GM12872 (cell line): ENCODE data around the gene FAM13A.

ENCODE experiments used
- TF ChIP-seq, protein P1 (sequence below): IDR thresholded peaks from 3 replicates; pipeline ENCODE4 v1.5.1; 2011; ENCODE audit warnings: low read depth, mild to moderate bottlenecking, low read length, moderate library complexity; ENCODE audit not compliant: insufficient read depth

The FAM13A gene

DNA sequence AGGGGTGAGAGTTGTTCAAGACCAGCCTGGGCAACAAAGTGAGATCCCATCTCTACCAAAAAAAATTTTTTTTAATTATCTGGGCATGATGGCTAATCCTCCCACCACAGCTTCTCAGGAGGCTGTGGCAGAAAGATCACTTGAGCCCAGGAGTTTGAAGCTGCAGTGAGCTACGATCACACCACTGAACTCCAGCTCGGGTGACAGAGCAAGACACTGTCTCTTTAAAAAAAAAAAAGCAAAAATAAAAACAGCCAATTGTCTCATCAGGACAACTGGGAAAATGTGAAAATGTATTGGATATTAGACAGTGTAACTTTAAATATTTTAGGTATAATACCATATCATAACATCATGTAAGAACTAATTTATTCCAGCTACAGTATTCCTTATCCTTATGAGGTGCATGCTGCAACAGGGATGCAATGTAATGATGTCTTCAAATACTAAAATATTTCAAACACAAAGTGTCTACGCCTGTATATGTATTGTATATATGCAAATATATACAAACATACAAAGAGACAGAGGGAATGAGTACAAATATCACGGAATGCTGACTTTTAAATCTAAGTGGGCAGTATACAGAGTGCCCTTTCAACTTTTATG lies 17.2 kb downstream of the FAM13A start:
- TF ChIP-seq, protein P1, sequence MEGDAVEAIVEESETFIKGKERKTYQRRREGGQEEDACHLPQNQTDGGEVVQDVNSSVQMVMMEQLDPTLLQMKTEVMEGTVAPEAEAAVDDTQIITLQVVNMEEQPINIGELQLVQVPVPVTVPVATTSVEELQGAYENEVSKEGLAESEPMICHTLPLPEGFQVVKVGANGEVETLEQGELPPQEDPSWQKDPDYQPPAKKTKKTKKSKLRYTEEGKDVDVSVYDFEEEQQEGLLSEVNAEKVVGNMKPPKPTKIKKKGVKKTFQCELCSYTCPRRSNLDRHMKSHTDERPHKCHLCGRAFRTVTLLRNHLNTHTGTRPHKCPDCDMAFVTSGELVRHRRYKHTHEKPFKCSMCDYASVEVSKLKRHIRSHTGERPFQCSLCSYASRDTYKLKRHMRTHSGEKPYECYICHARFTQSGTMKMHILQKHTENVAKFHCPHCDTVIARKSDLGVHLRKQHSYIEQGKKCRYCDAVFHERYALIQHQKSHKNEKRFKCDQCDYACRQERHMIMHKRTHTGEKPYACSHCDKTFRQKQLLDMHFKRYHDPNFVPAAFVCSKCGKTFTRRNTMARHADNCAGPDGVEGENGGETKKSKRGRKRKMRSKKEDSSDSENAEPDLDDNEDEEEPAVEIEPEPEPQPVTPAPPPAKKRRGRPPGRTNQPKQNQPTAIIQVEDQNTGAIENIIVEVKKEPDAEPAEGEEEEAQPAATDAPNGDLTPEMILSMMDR: no peak

DNA sequence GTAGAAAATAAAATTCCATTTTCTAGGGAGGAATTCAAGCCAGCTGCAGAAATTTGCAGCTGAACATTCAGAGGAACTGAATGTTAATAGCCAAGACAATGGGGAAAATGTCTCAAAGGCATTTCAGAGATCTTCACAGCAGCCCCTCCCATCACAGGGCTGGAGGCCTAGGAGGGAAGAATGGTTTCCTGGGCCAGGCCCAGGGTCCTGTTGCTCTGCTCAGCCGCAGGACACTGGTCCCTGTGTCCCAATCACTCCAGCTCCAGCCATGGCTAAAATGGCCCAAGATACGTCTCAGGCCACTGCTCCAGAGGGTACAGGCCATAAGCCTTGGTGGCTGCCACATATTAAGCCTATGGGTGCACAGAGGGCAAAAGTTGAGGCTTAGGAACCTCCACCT lies 20.4 kb downstream of the FAM13A start:
- TF ChIP-seq, protein P1: no peak

DNA sequence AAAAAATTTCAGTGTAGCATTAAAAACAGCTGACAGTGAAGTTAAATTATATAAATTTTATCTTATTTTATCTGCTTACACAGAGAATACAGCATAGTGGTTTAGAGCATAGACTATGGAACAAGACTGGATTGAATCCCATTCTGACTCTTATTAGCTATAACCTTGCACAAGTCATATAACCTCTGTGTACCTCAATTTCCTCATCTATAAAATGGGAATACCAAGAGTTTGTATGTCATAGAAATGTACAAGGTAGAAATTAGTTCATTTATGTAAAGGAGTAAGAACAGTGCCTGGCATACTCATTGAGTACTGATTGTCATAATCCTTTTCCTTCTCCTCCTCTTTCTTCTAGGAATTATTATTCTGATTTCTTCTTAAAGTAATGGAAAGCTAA lies 25.7 kb downstream of the FAM13A start:
- TF ChIP-seq, protein P1: no peak

DNA sequence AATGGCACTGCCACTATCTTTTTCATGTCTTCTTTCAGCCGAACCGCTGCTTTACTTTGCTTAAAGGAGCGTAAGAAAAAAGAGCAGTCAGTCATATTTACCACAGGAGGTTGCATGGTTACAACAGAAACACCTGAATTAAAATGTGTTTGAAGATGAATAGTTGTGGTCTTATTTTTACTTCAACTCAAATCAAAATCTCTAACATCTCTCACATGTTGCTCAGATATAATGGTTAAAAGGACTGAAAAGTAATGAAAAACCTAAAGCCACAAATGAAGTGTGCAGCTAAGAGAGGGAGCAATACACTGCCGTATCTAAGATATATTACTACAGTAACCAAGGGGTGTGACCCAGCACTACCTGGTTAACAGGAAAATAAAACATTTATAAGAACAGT lies 27.4 kb downstream of the FAM13A start:
- TF ChIP-seq, protein P1: no peak

DNA sequence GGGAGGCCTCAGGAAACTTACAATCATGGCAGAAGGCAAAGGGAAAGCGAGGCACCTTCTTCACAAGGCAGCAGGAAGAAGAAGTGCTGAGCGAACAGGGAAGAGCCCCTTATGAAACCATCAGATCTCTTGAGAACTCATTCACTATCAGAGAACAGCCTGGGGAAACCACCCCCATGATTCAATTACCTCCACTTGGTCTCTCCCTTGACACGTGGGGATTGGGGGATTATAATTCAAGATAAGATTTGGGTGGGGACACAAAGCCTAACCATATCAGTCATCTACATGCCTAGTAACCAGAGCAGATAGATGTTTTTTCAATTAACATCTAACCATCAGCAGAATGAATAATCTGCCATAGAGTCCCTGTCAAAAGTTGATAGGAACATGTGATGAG lies 30.4 kb downstream of the FAM13A start:
- TF ChIP-seq, protein P1: no peak

DNA sequence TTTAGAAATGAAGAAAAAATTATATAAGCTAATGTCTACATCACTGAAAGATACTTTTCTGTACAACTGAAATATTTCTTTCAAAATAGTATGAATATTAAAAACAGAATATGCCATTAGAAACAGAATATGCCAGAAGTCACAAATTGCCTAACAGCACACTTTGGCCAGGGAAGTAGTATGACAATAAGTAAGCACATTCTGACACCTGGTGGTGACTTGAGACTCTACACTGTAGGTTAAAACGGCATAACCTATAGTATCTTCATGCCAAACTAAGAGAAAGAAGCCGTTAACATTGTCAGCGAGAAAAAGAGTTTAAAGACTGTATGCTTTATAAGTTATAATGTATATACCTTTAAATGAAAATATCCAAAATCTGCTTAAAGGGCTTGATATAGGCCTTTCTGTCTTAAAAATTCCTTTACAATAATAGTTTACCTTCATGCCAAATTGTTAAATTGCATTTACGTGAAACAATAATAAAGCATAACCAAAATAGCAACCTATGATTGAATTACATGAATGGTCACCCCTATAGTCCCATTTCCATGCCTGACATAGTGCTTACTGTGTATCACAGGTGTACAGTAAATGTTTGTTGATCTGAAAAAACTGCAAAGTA lies 32.8 kb downstream of the FAM13A start:
- TF ChIP-seq, protein P1: peak; percentile 60

DNA sequence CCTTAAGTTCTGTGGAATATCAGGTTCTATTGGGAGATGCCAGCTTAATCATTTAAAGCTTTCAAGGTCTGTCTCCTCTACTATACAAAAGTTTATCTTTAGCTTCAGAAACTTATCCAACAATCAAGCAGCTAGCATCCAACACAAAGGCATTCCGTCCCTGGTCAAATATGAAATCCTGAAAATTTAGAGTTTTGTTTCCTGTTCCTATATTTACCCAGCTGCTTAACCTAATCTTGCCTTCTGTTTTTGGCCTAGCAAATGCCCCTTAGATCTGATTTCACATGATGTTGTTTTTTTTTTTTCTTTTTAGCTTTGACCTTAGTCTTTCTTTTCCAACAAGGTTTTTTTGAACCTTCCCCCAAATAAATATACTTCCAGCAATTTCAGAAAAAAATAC lies 33.8 kb downstream of the FAM13A start:
- TF ChIP-seq, protein P1: no peak
